OCI-LY1 (cell line): ENCODE measurements around the gene MCCC2.
"Not testable (repeated sequence)": the region's sequence is repeated elsewhere in the genome, so short reads cannot be mapped to it uniquely, and the experiment has no call there.

Experiments used
- EZH2 ChIP-seq: fragments of 200-600 bp; sonication (generic), shearing (Covaris generic); IDR thresholded peaks from 2 replicates; pipeline ENCODE4 v1.8.0; 2017; ENCODE audit warnings: borderline replicate concordance, mixed run types, mild to moderate bottlenecking, antibody characterized with exemption, low read length, moderate library complexity, mixed read lengths
- TF ChIP-seq, protein P1 (sequence below): fragments of 200-600 bp; sonication (generic), shearing (Covaris generic); IDR thresholded peaks from 2 replicates; pipeline ENCODE4 v1.5.1; 2017; ENCODE audit warnings: mild to moderate bottlenecking, antibody characterized with exemption, low read length, moderate library complexity, mixed read lengths

DNA sequence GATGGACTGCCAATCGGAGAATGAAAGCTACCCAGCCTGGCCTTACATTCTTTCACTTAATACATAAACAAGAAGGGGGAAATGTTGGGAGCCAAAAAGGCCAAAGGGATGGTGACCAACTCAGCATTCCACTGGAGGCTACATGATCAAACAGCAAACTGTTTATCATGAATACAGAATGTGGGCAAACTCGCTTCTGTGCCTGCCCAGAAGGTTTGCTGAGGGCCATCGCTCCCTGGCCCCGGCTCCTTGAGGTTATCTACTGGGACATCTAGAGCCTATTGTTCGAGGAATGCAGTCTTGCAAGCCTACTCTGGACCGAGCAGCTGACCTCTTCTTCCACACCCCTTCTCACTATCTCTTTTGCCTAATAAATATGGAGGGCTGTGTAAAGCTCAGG lies 9.3 kb upstream of the MCCC2 start:
- TF ChIP-seq, protein P1, sequence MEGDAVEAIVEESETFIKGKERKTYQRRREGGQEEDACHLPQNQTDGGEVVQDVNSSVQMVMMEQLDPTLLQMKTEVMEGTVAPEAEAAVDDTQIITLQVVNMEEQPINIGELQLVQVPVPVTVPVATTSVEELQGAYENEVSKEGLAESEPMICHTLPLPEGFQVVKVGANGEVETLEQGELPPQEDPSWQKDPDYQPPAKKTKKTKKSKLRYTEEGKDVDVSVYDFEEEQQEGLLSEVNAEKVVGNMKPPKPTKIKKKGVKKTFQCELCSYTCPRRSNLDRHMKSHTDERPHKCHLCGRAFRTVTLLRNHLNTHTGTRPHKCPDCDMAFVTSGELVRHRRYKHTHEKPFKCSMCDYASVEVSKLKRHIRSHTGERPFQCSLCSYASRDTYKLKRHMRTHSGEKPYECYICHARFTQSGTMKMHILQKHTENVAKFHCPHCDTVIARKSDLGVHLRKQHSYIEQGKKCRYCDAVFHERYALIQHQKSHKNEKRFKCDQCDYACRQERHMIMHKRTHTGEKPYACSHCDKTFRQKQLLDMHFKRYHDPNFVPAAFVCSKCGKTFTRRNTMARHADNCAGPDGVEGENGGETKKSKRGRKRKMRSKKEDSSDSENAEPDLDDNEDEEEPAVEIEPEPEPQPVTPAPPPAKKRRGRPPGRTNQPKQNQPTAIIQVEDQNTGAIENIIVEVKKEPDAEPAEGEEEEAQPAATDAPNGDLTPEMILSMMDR, result not testable (repeated sequence)
- not testable (repeated sequence) for TF ChIP-seq EZH2
